DND-41 (cell line): ENCODE data around the gene TUBA1B.

ENCODE experiments used
- CTCF ChIP-seq: IDR thresholded peaks from 2 replicates; pipeline ENCODE4 v1.5.1; 2012; ENCODE audit warnings: borderline replicate concordance, low read length, moderate library complexity, mild to moderate bottlenecking; ENCODE audit not compliant: poor library complexity, severe bottlenecking; ENCODE audit errors: extremely low read depth
- EZH2 ChIP-seq: IDR thresholded peaks from 3 replicates; pipeline ENCODE4 v1.6.1; 2012; ENCODE audit warnings: borderline replicate concordance, low read depth, mild to moderate bottlenecking, moderate library complexity, low read length, inconsistent platforms; ENCODE audit not compliant: severe bottlenecking

GRCh38 chr12:49138999-49139398, 7.8 kb upstream of the TUBA1B start:
- TF ChIP-seq EZH2, result no peak
- no peak for TF ChIP-seq CTCF
